K562 (cell line): Measurements from ENCODE around the gene ORC1. TPM values are rescaled to one million over a fixed set of nuclear protein-coding genes. Genes with fewer than 3 reads are reported as not detected.

Experiments
- ERF ChIP-seq: fragments of 450-650 bp; formaldehyde crosslinking; IDR thresholded peaks from 2 replicates; pipeline ENCODE4 v1.4.0; 2020; ENCODE audit warnings: mild to moderate bottlenecking, mixed read lengths
- HMGXB4 ChIP-seq: sonication (generic); formaldehyde crosslinking; IDR thresholded peaks from 2 replicates; pipeline ENCODE4 v1.8.1; 2023; ENCODE audit warnings: mild to moderate bottlenecking, missing genetic modification reagents
- MAX ChIP-seq: sonication (generic); formaldehyde crosslinking; IDR thresholded peaks from 2 replicates; pipeline ENCODE4 v1.9.0; 2022; ENCODE audit warnings: mild to moderate bottlenecking, missing genetic modification reagents
- MTA2 ChIP-seq: fragments of 450-650 bp; IDR thresholded peaks from 2 replicates; pipeline ENCODE4 v1.6.1; 2016; ENCODE audit warnings: low read depth
- POLR3G ChIP-seq: IDR thresholded peaks from 2 replicates; pipeline ENCODE4 v1.6.1; 2011; ENCODE audit not compliant: insufficient read length, insufficient replicate concordance; ENCODE audit errors: extremely low read depth
- SETDB1 ChIP-seq: IDR thresholded peaks from one replicate; pipeline ENCODE4 v1.6.1; 2012; ENCODE audit warnings: low read length, control low read depth, inconsistent platforms
- SMARCA5 ChIP-seq: fragments of 450-650 bp; IDR thresholded peaks from 2 replicates; pipeline ENCODE4 v1.6.1; 2016
- SNAPC5 ChIP-seq: fragments of 250-450 bp; sonication (Bioruptor Pico); IDR thresholded peaks from 2 replicates; pipeline ENCODE4 v1.8.0; 2021; ENCODE audit warnings: moderate library complexity, mild to moderate bottlenecking, inconsistent platforms
- TCF7 ChIP-seq: sonication (generic); IDR thresholded peaks from 2 replicates; pipeline ENCODE4 v1.6.1; 2016; ENCODE audit warnings: antibody characterized with exemption, borderline replicate concordance
- ZNF140 ChIP-seq: fragments of 250-450 bp; sonication (Bioruptor Pico); IDR thresholded peaks from 2 replicates; pipeline ENCODE4 v1.8.0; 2021; ENCODE audit warnings: moderate library complexity, mild to moderate bottlenecking, inconsistent platforms
- ZNF589 ChIP-seq: fragments of 200-800 bp; sonication (Bioruptor generic); IDR thresholded peaks from 2 replicates; pipeline ENCODE4 v1.6.1; 2016; ENCODE audit warnings: low read depth, missing genetic modification characterization, missing compliant biosample characterization
- ZSCAN29 ChIP-seq: fragments of 450-650 bp; IDR thresholded peaks from 2 replicates; pipeline ENCODE4 v1.6.1; 2017
- polyA plus RNA-seq, 8 experiments: library from polyadenylated mRNA; depleted of rRNA in 4 of 8; stranded (reverse) in 5 of 8; unstranded in 3 of 8; fragments of >200 nt; fragmentation: Nextera tagmentation in 2 of 8; fragmentation: Illumina TruSeq in 1 of 8; extraction: Ambion mirVana in 2 of 8; extraction: Trizol in 1 of 8; gene quantifications; 2 replicates each; pipeline versions ENCODE4 v1.2.1 to v1.2.3, GENCODE V29; 2011 to 2014; ENCODE audit warnings: inconsistent platforms in 1 of 8, missing spikeins in 1 of 8
- total RNA-seq, 7 experiments: library from RNA; depleted of rRNA in 6 of 7; stranded (reverse); fragments of >200 nt in 6 of 7; fragmentation: Illumina TruSeq in 2 of 7; extraction: Trizol in 2 of 7; gene quantifications; 2 replicates each; pipeline versions ENCODE4 v1.2.1 to v1.2.3, GENCODE V29; 2011 to 2021; ENCODE audit warnings: low replicate concordance in 1 of 7

Gene ORC1
- total and polyA plus RNA-seq, 9 of the 15 experiments (the other 6 are each of a cell fraction or from before 2014, with no cell fraction given): 26.4 to 91.6 (median 69.7) TPM

GRCh38 chr1:52365071-52365745 lies 39.0 kb downstream of the ORC1 start (continued):
- TF ChIP-seq ZNF140 (CRISPR knock-in tag): no peak
- TF ChIP-seq SETDB1: no peak
- TF ChIP-seq SNAPC5 (CRISPR knock-in tag): no peak
- no peak for TF ChIP-seq MTA2
- no peak for TF ChIP-seq ZSCAN29
- no peak for TF ChIP-seq ERF
- no peak for TF ChIP-seq POLR3G
- no peak for TF ChIP-seq HMGXB4 (CRISPR knock-in tag)
- no peak for TF ChIP-seq TCF7
- no peak for TF ChIP-seq ZNF589
- no peak for TF ChIP-seq MAX (CRISPR knock-in tag)
- no peak for TF ChIP-seq SMARCA5
